KMS-11 (cell line): ENCODE results near the gene RAD9A.

Experiments used
- H2AFZ ChIP-seq: fragments of 200-600 bp; sonication (generic); 2 replicates; pipeline ENCODE4 v1.6.1; 2016; ENCODE audit warnings: antibody characterized with exemption, mixed run types, low read depth
- H3K27ac ChIP-seq: fragments of 200-600 bp; sonication (generic); 2 replicates; pipeline ENCODE4 v1.6.1; 2016; ENCODE audit warnings: mild to moderate bottlenecking, mixed run types
- H3K27me3 ChIP-seq: fragments of 200-600 bp; sonication (generic); 2 replicates; pipeline ENCODE4 v1.6.1; 2017; ENCODE audit warnings: mild to moderate bottlenecking, low read depth, mixed run types, moderate library complexity; ENCODE audit not compliant: insufficient read depth
- H3K36me3 ChIP-seq: fragments of 200-600 bp; sonication (generic); 2 replicates; pipeline ENCODE4 v1.6.1; 2017; ENCODE audit warnings: mild to moderate bottlenecking, mixed run types; ENCODE audit not compliant: insufficient read depth
- H3K4me1 ChIP-seq: fragments of 200-600 bp; sonication (generic); 2 replicates; pipeline ENCODE4 v1.6.1; 2016; ENCODE audit warnings: mild to moderate bottlenecking, low read depth, mixed run types; ENCODE audit not compliant: poor library complexity, severe bottlenecking
- H3K4me2 ChIP-seq: fragments of 200-600 bp; sonication (generic); 2 replicates; pipeline ENCODE4 v1.7.0; 2016; ENCODE audit warnings: mild to moderate bottlenecking, mixed run types
- H3K4me3 ChIP-seq: fragments of 200-600 bp; sonication (generic); IDR thresholded peaks from 2 replicates; pipeline ENCODE4 v1.6.1; 2017; ENCODE audit warnings: low read depth, low read length, mixed read lengths; ENCODE audit not compliant: insufficient read depth
- H3K79me2 ChIP-seq: fragments of 200-600 bp; sonication (generic); 2 replicates; pipeline ENCODE4 v1.6.1; 2016; ENCODE audit warnings: low read depth, mixed run types; ENCODE audit not compliant: insufficient read depth
- H3K9ac ChIP-seq: fragments of 200-600 bp; sonication (generic); 2 replicates; pipeline ENCODE4 v1.6.1; 2016; ENCODE audit warnings: mild to moderate bottlenecking, mixed run types
- H4K20me1 ChIP-seq: fragments of 200-600 bp; sonication (generic); 2 replicates; pipeline ENCODE4 v1.6.1; 2016; ENCODE audit warnings: mild to moderate bottlenecking, mixed run types; ENCODE audit not compliant: insufficient read depth
- CTCF ChIP-seq: fragments of 200-600 bp; sonication (generic); conservative IDR thresholded peaks from 2 replicates; pipeline ENCODE4 v1.6.1; 2017; ENCODE audit warnings: low read depth, mild to moderate bottlenecking, antibody characterized with exemption, low read length, moderate library complexity, mixed read lengths

The RAD9A gene

GRCh38 chr11:67393437-67393836 lies 1.7 kb downstream of the RAD9A start:
- Histone ChIP-seq H3K4me3 (no peak overlapping the region), H3K27me3 (no peaks in the 10 kb centered on the region), H3K36me3 (no peaks in the 10 kb centered on the region), H3K79me2 (peaks cover 4% of the 10 kb centered on the region; the same call in 1 of the 2 replicates), H3K9ac (no peak overlapping the region), H2AFZ (no peak overlapping the region), H3K4me1 (peaks cover 8% of the 10 kb centered on the region), H4K20me1 (no peaks in the 10 kb centered on the region), H3K27ac (no peak overlapping the region), H3K4me2 (no peak overlapping the region)
- no peak for TF ChIP-seq CTCF

- TF ChIP-seq CTCF, result no peak
- H4K20me1 ChIP-seq, result no peaks in the 10 kb centered on the region
- peaks cover 8% of the 10 kb centered on the region for H3K4me1 ChIP-seq
- no peaks in the 10 kb centered on the region for H3K36me3 ChIP-seq
- no peak overlapping the region for H3K9ac ChIP-seq
- peaks cover 4% of the 10 kb centered on the region; the same call in 1 of the 2 replicates for H3K79me2 ChIP-seq
- no peak overlapping the region for H2AFZ ChIP-seq
- no peak overlapping the region for H3K4me3 ChIP-seq
- no peak overlapping the region for H3K27ac ChIP-seq
- no peaks in the 10 kb centered on the region for H3K27me3 ChIP-seq
- H3K4me2 ChIP-seq, result no peak overlapping the region
Measured at GRCh38 chr11:67393990-67394389, 2.2 kb downstream of the RAD9A start.

GRCh38 chr11:67395555-67396258 lies 3.9 kb downstream of the RAD9A start:
- H3K27ac ChIP-seq, result no peak overlapping the region
- no peak overlapping the region for H3K9ac ChIP-seq
- H3K4me2 ChIP-seq, result no peak overlapping the region
- no peak overlapping the region for H2AFZ ChIP-seq
- peaks cover 10% of the 10 kb centered on the region for H3K79me2 ChIP-seq
- no peaks in the 10 kb centered on the region for H3K27me3 ChIP-seq
- H3K36me3 ChIP-seq, result no peaks in the 10 kb centered on the region
- no peak for TF ChIP-seq CTCF
- H3K4me3 ChIP-seq, result no peak overlapping the region
- peaks cover 6% of the 10 kb centered on the region for H3K4me1 ChIP-seq
- no peaks in the 10 kb centered on the region for H4K20me1 ChIP-seq

GRCh38 chr11:67396259-67396581 lies 4.4 kb downstream of the RAD9A start:
- H3K27me3 ChIP-seq, result no peaks in the 10 kb centered on the region
- H3K79me2 ChIP-seq, result peaks cover 15% of the 10 kb centered on the region
- no peak for TF ChIP-seq CTCF
- H3K36me3 ChIP-seq, result no peaks in the 10 kb centered on the region
- no peak overlapping the region for H3K9ac ChIP-seq
- no peak overlapping the region for H3K27ac ChIP-seq
- H3K4me2 ChIP-seq, result no peak overlapping the region
- no peaks in the 10 kb centered on the region for H4K20me1 ChIP-seq
- no peak overlapping the region for H3K4me3 ChIP-seq
- H3K4me1 ChIP-seq, result peaks cover 4% of the 10 kb centered on the region
- no peak overlapping the region for H2AFZ ChIP-seq
